ENCODE data around the gene MIR17HG. TPM values are rescaled to one million over a fixed set of nuclear protein-coding genes. Genes with fewer than 3 reads are reported as not detected.

Gene MIR17HG
- total RNA-seq, 6 donors from 2014 or later = 3.1 to 4.5 (median 4.2) TPM; not detected in 1

DNA sequence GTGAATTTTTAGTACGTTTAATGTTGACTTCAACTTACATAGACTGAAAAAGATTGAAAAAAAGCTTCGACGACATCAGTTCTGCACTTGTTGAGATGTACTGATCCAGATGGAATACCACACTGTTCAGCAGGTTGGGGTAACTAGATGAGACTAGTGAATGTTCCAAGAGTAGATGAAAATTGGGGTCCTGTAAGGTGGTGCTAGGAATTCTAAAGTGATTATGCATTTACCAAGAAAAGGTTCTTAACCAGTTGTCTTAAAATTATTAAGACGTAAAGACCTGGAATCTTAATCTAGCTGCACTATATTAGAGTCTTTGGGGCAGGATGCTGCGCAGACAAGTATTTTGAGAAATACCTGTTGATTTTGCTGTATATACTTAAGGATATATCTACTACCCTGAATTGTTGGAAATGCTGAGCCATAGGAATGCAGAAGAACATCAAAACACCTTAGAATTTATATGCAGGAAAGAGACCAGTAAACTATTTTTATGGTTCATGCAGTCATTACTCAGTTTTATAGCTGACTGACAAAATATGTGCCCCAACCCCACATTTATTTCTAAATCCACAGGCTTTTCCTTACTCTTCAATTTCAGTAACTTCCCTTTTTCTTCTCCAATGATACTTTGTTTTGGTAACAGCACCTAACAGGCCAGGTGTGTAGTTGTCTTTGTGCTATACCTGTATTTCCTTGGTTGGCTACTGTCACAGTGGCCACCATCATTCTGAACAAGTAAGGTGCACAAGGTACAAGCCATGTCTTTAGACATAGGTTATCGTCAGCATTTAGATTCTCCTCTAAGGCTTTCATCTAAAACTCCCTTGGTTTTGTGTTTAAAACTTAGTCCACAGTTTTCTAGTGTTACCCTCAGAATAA, 8.6 kb downstream of the MIR17HG start:
- Histone ChIP-seq H3K36me3 (peaks cover 0 to 51% (median 2%) of the 10 kb centered on the region in 4 donors), H3K9me3 (no peaks in the 10 kb centered on the region), H3K4me3 (no peak overlapping the region), H3K27ac (no peak overlapping the region), H3K27me3 (no peaks in the 10 kb centered on the region), H3K4me1 (peaks cover 9 to 16% (median 11%) of the 10 kb centered on the region in 4 donors)
- no peak for ATAC-seq (ENCODE audit: low FRiP score in 2 of 2)
- WGBS, 2 donors = 93 to 95% methylated on average over 6 of the region's 6 CpGs
- TF ChIP-seq POLR2A (IDR thresholded peaks at IDR 0.05) (no peak), POLR2AphosphoS5 (IDR thresholded peaks at IDR 0.05) (no peak), EP300 (IDR thresholded peaks at IDR 0.05) (no peak)
- TF ChIP-seq, protein P1, sequence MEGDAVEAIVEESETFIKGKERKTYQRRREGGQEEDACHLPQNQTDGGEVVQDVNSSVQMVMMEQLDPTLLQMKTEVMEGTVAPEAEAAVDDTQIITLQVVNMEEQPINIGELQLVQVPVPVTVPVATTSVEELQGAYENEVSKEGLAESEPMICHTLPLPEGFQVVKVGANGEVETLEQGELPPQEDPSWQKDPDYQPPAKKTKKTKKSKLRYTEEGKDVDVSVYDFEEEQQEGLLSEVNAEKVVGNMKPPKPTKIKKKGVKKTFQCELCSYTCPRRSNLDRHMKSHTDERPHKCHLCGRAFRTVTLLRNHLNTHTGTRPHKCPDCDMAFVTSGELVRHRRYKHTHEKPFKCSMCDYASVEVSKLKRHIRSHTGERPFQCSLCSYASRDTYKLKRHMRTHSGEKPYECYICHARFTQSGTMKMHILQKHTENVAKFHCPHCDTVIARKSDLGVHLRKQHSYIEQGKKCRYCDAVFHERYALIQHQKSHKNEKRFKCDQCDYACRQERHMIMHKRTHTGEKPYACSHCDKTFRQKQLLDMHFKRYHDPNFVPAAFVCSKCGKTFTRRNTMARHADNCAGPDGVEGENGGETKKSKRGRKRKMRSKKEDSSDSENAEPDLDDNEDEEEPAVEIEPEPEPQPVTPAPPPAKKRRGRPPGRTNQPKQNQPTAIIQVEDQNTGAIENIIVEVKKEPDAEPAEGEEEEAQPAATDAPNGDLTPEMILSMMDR (IDR thresholded peaks at IDR 0.05) = no peak
- DNase-seq = no peak

DNA sequence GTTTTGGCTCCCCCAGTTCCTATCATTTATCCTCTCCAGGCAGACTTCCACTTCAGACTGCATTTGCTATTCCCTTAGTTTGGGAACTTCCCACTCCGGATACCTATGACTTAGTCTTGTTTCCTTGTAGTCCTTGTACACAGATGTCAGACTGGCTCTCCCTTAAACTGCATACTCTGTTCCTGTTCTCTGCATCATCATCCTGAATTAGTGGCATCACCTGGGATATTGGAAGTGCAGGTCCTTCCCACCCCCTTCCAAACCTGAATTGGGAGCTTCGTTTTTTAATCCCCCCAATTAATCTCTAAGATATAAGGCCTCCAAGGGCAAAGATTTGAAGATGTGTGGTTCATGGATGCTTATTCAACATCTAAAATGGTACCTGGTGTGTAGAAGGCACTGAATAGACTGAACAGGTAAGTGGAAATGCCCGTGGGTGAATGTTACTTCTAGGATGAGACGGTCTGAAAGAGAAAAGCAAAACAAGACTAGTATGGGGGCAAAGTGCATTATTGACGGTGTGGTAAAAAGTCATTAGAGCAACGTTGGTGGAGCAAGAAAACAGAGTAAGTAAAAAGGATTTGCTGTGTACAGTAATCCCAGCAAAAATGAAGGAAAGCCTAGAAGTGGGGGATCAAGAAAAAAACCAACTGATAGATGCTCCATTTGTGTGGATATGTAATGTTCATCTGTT, 9.6 kb downstream of the MIR17HG start:
- DNase-seq = no peak
- Histone ChIP-seq H3K4me1 (peaks cover 5 to 11% (median 10%) of the 10 kb centered on the region in 4 donors), H3K36me3 (peaks cover 0 to 44% (median 2%) of the 10 kb centered on the region in 4 donors), H3K9me3 (no peaks in the 10 kb centered on the region), H3K27me3 (no peaks in the 10 kb centered on the region), H3K4me3 (no peak overlapping the region), H3K27ac (no peak overlapping the region)
- WGBS, 2 donors = 76 to 85% methylated on average over 6 of the region's 6 CpGs
- no peak for ATAC-seq (ENCODE audit: low FRiP score in 2 of 2)
- no peak for TF ChIP-seq POLR2AphosphoS5 (IDR thresholded peaks at IDR 0.05)
- no peak for TF ChIP-seq EP300 (IDR thresholded peaks at IDR 0.05)
- TF ChIP-seq, protein P1 (IDR thresholded peaks at IDR 0.05) = no peak
- no peak for TF ChIP-seq POLR2A (IDR thresholded peaks at IDR 0.05)

DNA sequence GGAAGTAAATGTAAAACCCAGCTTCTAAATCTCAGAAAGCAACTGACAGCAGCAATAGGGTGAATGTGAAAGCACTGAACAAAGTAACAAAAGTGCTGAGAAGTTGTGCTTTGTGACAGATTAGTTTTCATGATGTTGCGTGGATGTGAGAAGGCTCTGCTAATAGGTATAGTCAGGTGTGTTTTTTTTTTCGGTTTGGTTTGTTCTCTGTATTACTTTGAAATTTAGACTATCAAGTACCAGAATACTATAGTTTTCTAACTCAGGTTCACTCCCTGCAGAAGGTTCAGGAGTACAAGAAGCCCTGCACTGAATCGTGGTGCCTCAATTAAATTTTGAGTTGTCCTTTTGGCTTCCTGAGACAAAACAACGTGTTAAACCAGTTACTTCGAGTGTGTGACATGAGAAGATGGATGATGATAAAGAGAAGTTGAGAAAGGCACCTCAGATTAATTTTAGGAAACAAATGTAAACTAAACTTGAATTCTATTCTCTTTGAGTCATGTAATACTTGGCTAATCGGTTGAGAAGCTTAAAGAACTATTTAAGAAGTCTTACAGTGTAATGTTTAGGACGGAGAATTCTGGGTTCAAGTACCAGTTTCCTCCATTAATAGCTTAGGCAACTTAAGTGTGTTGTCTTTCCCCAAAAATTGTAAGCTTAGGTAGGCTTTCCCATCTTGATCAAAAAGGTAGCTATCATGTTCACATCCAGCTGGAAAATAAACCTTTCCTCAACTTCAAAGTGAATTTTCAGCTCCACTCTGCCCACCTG, 10.3 kb downstream of the MIR17HG start:
- peaks cover 0 to 40% (median 2%) of the 10 kb centered on the region in 4 donors for H3K36me3 ChIP-seq
- no peak overlapping the region for H3K4me3 ChIP-seq
- no peak overlapping the region for H3K27ac ChIP-seq
- no peaks in the 10 kb centered on the region for H3K9me3 ChIP-seq
- WGBS, 2 donors = 57 to 60% methylated on average over 7 of the region's 7 CpGs
- DNase-seq = no peak
- H3K27me3 ChIP-seq = no peaks in the 10 kb centered on the region
- no peak for TF ChIP-seq POLR2A (IDR thresholded peaks at IDR 0.05)
- TF ChIP-seq, protein P1 (IDR thresholded peaks at IDR 0.05) = no peak
- no peak for TF ChIP-seq POLR2AphosphoS5 (IDR thresholded peaks at IDR 0.05)
- TF ChIP-seq EP300 (IDR thresholded peaks at IDR 0.05) = no peak
- no peak for ATAC-seq (ENCODE audit: low FRiP score in 2 of 2)
- peaks cover 5 to 11% (median 10%) of the 10 kb centered on the region in 4 donors for H3K4me1 ChIP-seq

DNA sequence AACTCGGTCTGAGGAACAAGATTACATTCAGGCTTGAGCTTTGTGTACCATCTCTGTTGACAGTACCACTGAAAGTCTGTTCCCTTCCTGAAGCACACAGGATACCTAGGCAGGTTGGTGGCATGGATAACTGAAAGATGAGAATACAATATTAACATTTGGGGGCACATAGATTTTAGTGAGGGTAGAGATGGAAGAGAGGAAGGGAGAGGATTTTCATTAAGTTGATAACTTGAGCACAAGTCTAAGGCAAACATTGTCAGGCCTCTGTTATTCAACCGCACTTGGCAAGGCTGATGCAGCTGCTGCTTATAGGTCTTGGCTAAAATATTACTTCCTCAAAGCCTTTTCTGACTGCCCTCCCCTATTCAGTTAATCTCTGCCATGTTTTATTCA, 10.9 kb downstream of the MIR17HG start:
- Histone ChIP-seq H3K9me3 (no peaks in the 10 kb centered on the region), H3K4me3 (no peak overlapping the region), H3K27ac (no peak overlapping the region), H3K36me3 (peaks cover 0 to 35% (median 1%) of the 10 kb centered on the region in 4 donors), H3K27me3 (no peaks in the 10 kb centered on the region), H3K4me1 (peaks cover 5 to 8% (median 6%) of the 10 kb centered on the region in 4 donors)
- ATAC-seq (ENCODE audit: low FRiP score in 2 of 2) (no peak), DNase-seq (no peak)
- 38 to 53% methylated on average over 2 of the region's 2 CpGs for WGBS, 2 donors
- no peak for TF ChIP-seq EP300 (IDR thresholded peaks at IDR 0.05)
- no peak for TF ChIP-seq POLR2A (IDR thresholded peaks at IDR 0.05)
- no peak for TF ChIP-seq POLR2AphosphoS5 (IDR thresholded peaks at IDR 0.05)
- TF ChIP-seq, protein P1 (IDR thresholded peaks at IDR 0.05) = no peak
